22Rv1 (cell line): ENCODE results near the gene ATP6V0C.
"Not testable (repeated sequence)": the region's sequence is repeated elsewhere in the genome, so short reads cannot be mapped to it uniquely, and the experiment has no call there.

Experiments
- H3K27ac ChIP-seq: fragments of 450-650 bp; 2 replicates; pipeline ENCODE4 v1.5.1; 2017

ATP6V0C gene

DNA sequence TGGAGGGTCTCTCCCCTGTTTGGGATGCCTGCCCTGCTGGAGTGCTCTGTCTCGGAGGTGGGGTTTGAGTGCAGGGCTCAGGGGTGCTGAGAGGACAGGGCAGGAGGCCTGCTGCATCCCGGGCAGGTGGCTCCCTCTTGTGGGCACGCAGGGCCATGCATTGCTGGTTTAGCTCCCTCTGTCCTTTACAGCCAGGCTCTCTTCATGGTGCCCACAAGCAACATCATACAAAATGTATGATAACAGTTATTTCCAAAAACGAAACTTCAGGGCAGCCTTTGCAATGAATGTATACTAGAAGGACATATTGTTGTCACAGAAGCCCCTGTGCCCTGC lies 47.0 kb downstream of the ATP6V0C start:
- H3K27ac ChIP-seq: not testable (repeated sequence)

DNA sequence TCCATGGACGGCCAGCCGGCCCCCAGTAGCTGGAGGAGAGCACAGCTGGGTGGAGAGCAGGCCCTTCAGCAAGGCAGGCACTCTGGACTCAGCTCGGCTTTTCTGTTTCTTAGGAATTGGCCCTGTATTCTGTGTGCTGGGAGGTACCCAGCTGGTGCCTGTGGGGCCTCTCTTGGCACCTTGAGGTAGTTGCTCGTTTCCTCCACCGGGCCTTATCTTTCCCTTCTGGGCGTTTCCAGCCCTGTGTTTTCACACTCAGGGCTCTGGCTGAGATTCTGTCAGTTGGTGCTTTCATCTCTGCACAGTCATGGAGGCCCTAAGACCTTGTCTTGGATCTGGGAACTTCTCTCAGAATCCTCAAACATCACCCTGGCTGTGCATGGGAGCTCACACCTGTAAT lies 53.8 kb downstream of the ATP6V0C start:
- H3K27ac ChIP-seq: not testable (repeated sequence)

DNA sequence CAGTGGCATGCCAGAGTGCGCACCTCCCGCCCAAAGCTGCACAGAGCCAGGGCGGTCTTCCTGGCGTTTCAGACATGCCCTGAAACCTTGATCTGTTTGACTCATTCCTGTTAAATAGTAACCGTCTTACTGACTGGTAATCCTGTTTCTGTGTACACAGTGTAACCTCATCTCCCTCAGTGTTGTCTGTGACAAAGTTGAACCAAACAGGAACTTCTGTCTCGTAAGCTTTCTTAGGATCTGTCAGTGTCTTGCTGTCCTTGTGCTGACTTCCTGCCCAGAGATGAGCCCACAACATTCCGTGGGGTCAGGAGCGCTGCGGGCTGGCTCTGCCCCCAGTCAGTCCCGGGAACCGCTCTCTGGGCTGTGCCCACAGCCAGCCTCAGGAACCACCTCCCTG lies 54.8 kb downstream of the ATP6V0C start:
- H3K27ac ChIP-seq: not testable (repeated sequence)
